Measurements from ENCODE around the gene ISX.

- TF ChIP-seq EZH2 (IDR thresholded peaks at IDR 0.05; ENCODE audit: borderline replicate concordance, low read depth, low read length, poor library complexity, severe bottlenecking) = no peak
- TF ChIP-seq CTCF (conservative IDR thresholded peaks at IDR 0.05; ENCODE audit: low read depth, low read length) = no peak
Measured at GRCh38 chr22:35132568-35132967, 66.6 kb downstream of the ISX start.

Data from A673 (cell line).